Retinal pigment epithelial cell (primary cell): ENCODE results near the gene ITGA3.

ENCODE experiments used
- DNase-seq: peaks from one replicate; pipeline ENCODE4 v3.0.0-alpha.2; 2010; ENCODE audit warnings: low read depth
- H3K4me3 ChIP-seq: 2 replicates; pipeline ENCODE4 v1.5.1; 2011; ENCODE audit warnings: mild to moderate bottlenecking, low read length, control low read depth, moderate library complexity
- TF ChIP-seq, protein P1 (sequence below): conservative IDR thresholded peaks from 2 replicates; pipeline ENCODE4 v1.5.1; 2011; ENCODE audit warnings: low read depth, low read length, control low read depth, inconsistent platforms

ITGA3 gene

DNA sequence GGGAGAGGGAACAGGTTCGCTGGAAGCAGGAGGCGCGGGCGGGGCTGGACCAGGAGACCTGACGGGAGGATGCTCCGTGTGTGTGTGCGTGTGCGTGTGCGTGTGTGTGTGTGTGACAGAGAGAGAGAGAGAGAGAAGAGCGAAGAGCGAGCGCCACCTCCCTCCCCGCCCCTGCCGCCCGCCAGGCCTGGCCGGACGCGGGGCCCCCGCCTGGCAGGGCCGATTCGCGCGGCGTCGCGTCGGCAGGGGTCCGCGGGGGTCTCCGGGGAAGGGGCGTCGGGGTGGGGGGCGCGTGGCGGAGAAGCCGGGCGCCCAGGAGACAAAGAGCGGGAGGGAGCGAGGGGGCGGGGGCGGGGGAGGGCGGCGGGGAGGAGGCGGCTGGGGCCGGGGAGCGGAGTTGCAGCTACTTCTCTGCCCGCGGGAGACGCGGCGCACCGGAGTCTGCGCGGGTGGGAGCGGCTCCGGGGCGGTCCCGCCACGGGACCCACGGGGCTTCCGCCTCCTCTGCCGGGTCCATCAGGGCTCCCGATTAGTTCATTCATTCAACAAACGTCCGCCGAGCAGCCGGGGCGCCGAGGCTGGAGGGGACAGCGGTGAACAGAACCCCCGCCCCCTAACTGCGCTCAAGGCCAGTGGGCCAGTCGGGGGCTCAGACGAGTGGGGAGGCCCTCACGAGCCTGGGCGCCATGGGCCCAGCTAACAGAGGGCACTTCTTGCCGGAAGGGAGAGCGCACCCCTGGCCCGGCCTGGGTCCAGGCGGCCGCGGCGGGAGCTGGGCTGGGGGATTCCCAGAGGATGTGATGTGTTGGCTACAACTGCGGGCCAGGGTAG is 74.0 kb downstream of the ITGA3 start, which contains the start of gene SAMD14:
Gene SAMD14, minus strand, starts transcription at position 433 of the 831 bp plus-strand sequence. CDS start 5,201 bp downstream, outside the sequence.
- no peak for DNase-seq
- TF ChIP-seq, protein P1, sequence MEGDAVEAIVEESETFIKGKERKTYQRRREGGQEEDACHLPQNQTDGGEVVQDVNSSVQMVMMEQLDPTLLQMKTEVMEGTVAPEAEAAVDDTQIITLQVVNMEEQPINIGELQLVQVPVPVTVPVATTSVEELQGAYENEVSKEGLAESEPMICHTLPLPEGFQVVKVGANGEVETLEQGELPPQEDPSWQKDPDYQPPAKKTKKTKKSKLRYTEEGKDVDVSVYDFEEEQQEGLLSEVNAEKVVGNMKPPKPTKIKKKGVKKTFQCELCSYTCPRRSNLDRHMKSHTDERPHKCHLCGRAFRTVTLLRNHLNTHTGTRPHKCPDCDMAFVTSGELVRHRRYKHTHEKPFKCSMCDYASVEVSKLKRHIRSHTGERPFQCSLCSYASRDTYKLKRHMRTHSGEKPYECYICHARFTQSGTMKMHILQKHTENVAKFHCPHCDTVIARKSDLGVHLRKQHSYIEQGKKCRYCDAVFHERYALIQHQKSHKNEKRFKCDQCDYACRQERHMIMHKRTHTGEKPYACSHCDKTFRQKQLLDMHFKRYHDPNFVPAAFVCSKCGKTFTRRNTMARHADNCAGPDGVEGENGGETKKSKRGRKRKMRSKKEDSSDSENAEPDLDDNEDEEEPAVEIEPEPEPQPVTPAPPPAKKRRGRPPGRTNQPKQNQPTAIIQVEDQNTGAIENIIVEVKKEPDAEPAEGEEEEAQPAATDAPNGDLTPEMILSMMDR, result no peak
- peak within 1 kb of the TSS; percentile 46 for H3K4me3 ChIP-seq

DNA sequence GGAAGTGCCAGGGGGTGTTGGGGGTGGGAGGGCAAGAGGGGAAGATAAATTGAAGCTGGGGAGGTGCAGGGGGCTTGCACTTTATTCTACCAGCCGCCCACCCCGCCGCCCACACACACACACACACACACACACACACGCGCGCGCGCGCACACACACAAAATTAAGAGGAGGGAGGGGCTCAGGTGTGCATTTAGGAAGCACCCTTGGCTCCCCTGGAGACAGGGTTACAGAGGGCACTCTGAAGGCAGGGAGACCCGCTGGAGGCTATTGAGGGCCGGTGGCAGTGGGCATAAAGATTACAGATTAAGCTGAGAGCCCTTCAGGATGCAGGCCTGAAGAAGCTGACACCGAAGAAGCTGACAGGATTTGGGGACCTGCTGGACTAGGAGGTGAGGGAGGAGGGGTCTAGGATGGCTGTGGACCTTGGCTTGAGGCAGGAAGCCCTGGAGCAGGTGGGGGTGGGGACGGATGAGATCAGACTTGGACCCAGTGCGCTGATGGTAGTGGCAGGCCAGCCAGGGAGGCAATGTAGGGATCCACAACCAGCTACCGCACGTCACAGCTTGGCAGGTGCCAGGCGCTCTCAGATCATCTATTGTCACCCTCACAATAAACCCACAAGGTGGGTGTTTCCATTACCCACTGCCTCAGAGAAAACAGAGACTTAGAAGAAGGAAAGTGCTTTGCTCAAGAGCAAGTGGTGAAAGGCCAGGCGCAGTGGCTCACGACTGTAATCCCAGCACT is 74.8 kb downstream of the ITGA3 start:
- TF ChIP-seq, protein P1, result no peak
- no peak overlapping the region for H3K4me3 ChIP-seq
- DNase-seq, result no peak

DNA sequence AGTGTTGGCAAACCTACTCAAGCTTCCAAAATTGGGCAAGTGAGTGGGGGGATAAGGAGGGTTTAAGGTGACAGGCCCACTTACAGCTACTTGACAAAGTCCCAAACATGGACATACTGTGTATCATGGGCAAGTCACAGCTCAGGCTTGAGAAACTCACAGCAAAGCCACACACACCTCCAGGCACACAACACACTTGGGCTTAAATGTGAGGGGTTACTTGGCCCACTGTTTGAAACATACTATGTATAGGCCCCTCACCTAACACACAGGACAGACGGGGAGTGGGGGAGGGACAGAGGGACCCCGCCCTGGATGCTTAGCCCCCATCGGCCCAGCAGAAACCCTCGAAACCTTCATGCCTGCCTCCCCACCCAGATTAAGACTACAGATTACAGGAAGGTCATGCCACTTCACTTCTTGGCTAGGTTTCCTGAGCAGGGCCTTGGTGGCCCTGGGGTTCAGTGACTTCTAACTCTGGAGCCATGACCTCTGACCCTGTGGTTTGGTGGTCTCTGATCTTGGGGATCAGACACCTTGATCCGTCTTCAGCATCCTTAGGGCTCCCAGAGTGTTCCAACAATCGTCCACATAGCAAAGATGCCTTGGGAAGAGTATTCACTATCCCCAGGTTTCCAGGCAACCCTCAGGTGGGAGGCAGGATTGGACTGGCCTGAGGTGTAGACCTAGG is 76.3 kb downstream of the ITGA3 start:
- TF ChIP-seq, protein P1, result no peak
- DNase-seq, result no peak

DNA sequence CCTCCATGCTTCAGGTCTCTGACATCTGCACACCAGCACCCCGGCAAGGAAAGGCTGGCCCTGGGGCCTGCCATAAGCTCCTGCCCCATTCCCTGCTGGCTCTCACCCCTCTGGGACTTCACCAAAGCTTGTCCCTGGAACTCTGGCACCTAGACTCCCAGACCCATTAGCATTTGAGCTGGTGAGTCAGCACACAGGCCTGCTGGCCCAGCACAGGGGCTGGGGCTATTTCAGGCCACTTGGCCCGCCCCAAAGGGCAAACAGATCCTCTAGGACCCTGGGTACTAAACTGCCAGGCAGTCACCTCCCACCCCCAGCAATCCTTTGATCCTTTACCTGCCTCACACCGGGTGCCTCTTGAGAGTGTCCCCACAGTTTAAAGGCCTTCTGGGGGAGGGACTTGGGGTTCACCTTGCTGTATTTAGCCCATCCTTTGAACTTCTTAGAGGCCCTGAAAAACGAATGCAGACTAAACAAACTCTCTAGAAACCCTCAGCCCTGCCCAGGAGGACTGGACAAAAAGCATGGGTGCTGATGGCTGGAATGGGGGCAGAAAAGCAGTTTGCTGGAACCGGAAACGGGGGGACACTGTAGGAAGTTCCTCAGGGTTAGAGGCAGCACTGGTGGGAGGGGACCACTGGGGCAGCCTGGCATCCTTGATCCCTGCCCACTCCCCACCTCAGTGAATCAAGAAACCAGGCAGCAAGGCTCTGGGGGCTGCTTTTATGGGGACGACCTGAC is 77.3 kb downstream of the ITGA3 start:
- no peak for DNase-seq
- no peak overlapping the region for H3K4me3 ChIP-seq
- TF ChIP-seq, protein P1, result no peak

More for the DNA sequence above, 76.3 kb downstream of the ITGA3 start:
- H3K4me3 ChIP-seq, result no peak overlapping the region

DNA sequence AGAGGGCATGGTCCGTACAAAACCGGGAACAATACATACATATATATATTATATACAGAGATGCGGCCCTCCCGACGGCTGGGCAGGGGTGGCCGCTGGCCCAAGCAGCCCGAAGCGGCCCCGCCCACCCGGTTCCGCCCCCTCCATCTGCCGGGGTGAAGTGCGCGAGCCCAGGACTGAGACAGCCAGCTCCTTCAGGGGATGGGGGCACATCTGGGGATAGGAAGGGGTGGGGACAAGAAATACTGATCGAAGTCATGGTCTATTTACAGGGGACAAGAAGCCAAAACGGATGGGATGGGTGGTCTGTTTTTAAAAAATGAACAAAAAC is 77.8 kb downstream of the ITGA3 start:
- TF ChIP-seq, protein P1, result no peak
- DNase-seq, result no peak
- no peak overlapping the region for H3K4me3 ChIP-seq

DNA sequence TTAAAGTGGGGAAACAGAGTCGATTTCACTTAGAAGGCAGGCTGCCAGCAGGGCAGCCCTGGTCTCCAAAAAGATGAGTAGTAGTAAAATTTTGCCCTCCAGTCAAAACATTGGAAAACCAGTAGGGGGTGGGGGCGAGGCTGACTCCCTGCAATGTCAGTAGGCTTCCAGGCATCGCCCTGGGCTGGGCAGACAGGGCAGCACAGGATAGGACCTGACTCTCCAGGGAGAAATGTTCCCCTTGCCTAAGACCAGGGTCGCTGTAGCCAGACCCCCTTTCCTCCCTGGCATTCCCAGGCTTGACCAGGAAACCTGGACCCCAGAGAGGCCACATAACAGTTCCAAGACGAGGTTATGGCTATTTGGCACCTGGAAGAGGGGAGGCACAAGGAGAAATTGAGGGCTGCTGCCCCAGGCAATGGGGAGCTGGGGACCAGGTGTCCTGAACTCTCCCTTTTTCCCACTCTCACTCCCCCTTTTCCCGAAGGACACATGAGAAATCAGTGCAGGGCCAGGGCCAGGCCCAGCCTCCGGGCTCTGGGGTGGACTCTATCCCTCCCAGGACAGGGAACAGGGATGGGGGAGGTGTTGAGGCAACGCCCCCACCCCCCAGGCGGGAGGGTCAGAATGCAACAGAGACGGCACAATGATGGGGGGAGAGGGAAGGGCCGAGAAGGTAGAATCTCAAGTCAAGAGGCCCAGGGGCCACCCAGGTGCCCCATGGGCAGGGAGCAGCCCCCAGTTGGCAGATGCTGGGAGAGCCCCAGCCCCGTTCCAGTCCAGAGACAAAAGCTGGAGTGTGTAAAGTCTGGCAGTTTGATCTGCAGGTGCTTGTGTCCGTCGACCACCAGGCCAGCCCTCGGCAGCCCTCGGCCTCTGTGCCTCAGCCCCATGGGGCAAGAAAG is 78.5 kb downstream of the ITGA3 start:
- TF ChIP-seq, protein P1, result no peak
- no peak overlapping the region for H3K4me3 ChIP-seq
- DNase-seq, result no peak
